DOHH2 (cell line): ENCODE results near the gene SLC50A1.

ENCODE experiments used
- EZH2phosphoT487 ChIP-seq: fragments of 200-600 bp; sonication (generic); IDR thresholded peaks from 2 replicates; pipeline ENCODE4 v1.6.1; 2017; ENCODE audit warnings: borderline replicate concordance, mild to moderate bottlenecking, antibody characterized with exemption, low read length, moderate library complexity, mixed read lengths
- TF ChIP-seq, protein P1 (sequence below): fragments of 200-600 bp; sonication (generic); IDR thresholded peaks from one replicate; pipeline ENCODE4 v1.5.1; 2014; ENCODE audit warnings: antibody characterized with exemption, mild to moderate bottlenecking, low read depth, low read length; ENCODE audit not compliant: poor library complexity, severe bottlenecking

DNA sequence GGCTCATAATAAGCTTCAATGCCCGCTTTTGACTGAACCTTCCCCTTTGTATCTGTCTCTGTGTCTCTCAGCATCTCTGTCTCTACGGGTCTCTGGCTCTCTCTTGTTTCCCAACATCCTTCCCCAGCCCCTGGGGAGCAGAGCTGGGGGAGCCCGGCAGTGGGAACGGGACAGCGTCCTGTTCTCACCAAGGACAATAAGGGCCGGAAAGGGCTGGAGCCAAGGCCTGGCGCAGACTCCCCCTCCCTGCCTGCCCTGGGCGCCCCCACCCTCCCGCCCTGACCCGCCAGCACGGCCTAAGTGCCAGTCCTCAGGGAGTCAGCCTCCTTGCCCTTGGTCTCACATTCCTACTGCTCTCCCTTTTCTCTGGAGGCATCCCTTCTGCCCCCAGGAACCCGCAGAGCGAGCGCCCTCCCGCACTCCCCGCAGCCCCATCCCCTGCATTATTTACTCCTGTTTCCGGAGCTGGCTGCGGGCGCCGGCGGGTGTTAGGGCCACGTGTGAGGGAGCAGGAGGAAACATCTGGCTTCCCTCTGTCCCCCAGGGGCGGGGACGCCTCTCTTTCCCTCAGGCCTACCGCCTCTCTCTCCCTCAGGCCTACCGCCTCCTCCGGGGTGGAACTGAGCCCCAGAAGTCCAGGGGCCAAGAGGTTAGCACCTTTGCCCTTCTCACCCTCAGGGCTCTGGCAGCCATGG, 31.0 kb downstream of the SLC50A1 start:
- TF ChIP-seq, protein P1, sequence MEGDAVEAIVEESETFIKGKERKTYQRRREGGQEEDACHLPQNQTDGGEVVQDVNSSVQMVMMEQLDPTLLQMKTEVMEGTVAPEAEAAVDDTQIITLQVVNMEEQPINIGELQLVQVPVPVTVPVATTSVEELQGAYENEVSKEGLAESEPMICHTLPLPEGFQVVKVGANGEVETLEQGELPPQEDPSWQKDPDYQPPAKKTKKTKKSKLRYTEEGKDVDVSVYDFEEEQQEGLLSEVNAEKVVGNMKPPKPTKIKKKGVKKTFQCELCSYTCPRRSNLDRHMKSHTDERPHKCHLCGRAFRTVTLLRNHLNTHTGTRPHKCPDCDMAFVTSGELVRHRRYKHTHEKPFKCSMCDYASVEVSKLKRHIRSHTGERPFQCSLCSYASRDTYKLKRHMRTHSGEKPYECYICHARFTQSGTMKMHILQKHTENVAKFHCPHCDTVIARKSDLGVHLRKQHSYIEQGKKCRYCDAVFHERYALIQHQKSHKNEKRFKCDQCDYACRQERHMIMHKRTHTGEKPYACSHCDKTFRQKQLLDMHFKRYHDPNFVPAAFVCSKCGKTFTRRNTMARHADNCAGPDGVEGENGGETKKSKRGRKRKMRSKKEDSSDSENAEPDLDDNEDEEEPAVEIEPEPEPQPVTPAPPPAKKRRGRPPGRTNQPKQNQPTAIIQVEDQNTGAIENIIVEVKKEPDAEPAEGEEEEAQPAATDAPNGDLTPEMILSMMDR, result no peak
- no peak for TF ChIP-seq EZH2phosphoT487
